Panc1 (cell line): ENCODE data around the gene GTF2H3. TPM values are rescaled to one million over a fixed set of nuclear protein-coding genes. Genes with fewer than 3 reads are reported as not detected.

Experiments used
- ATAC-seq: fragments of 200-7000 bp; cut with Tn5 transposase; 2 replicates; pipeline ENCODE4 v1.9.1; 2020; ENCODE audit warnings: mild to moderate bottlenecking, moderate library complexity
- BruUV-seq: library from RNA; stranded (reverse); fragments of 400-500 nt; replicated peaks from 2 replicates; lab custom pipeline; 2021; lab: Mats Ljungman, UMichigan
- CTCF ChIA-PET: fragments of 300-600 bp; sonication (Branson Sonifier 250); formaldehyde crosslinking; loops from one replicate; lab custom pipeline; 2022; ENCODE audit warnings: antibody characterized with exemption; lab: Charles Lee
- POLR2A ChIA-PET: fragments of 300-600 bp; sonication (Branson Sonifier 250); formaldehyde crosslinking; loops from one replicate; lab custom pipeline; 2022; ENCODE audit warnings: antibody characterized with exemption; lab: Charles Lee
- DNase-seq: peaks from one replicate; pipeline ENCODE4 v3.0.0-alpha.2; 2010; ENCODE audit warnings: low read depth, low spot score
- H3K27ac ChIP-seq: 2 replicates; pipeline ENCODE4 v1.5.1; 2011; ENCODE audit warnings: mild to moderate bottlenecking, low read length, inconsistent platforms
- H3K27me3 ChIP-seq: fragments of 200-500 bp; sonication (Bioruptor generic); 2 replicates; pipeline ENCODE4 v1.6.0; 2014; ENCODE audit warnings: low read length, inconsistent platforms; ENCODE audit not compliant: control insufficient read depth, insufficient read depth
- H3K36me3 ChIP-seq: fragments of 200-500 bp; sonication (Bioruptor generic); 2 replicates; pipeline ENCODE4 v1.5.1; 2014; ENCODE audit warnings: inconsistent platforms, mild to moderate bottlenecking, low read length, moderate library complexity; ENCODE audit not compliant: control insufficient read depth, insufficient read depth
- H3K4me1 ChIP-seq: 2 replicates; pipeline ENCODE4 v1.5.1; 2011; ENCODE audit warnings: inconsistent platforms, mild to moderate bottlenecking, low read length, moderate library complexity; ENCODE audit not compliant: control insufficient read depth, insufficient read depth
- H3K4me3 ChIP-seq, 2 experiments: 2 replicates each; pipeline ENCODE4 v1.5.1; 2011 to 2012; ENCODE audit warnings: low read depth in 2 of 2, low read length in 2 of 2, mild to moderate bottlenecking in 2 of 2, inconsistent platforms in 1 of 2, moderate library complexity in 1 of 2
- H3K9me3 ChIP-seq: fragments of 200-500 bp; sonication (Bioruptor generic); 2 replicates; pipeline ENCODE4 v1.5.1; 2014; ENCODE audit warnings: low read depth, mild to moderate bottlenecking, inconsistent platforms, low read length, moderate library complexity; ENCODE audit not compliant: control insufficient read depth, insufficient read depth
- CTCF ChIP-seq: fragments of 450-650 bp; IDR thresholded peaks from 2 replicates; pipeline ENCODE4 v1.5.1; 2017; ENCODE audit warnings: mild to moderate bottlenecking
- POLR2AphosphoS5 ChIP-seq: IDR thresholded peaks from 2 replicates; pipeline ENCODE4 v1.6.1; 2012; ENCODE audit warnings: mild to moderate bottlenecking, low read depth, low read length, moderate library complexity
- SIN3A ChIP-seq: IDR thresholded peaks from 2 replicates; pipeline ENCODE4 v1.6.1; 2012; ENCODE audit warnings: low read depth, mild to moderate bottlenecking, low read length, moderate library complexity, borderline replicate concordance; ENCODE audit not compliant: insufficient read depth
- TCF7L2 ChIP-seq: IDR thresholded peaks from 2 replicates; pipeline ENCODE4 v1.6.1; 2011; ENCODE audit warnings: mild to moderate bottlenecking, low read depth, low read length, inconsistent platforms
- in situ Hi-C: cut with HindIII; loops from 2 replicates; pipeline ENCODE4 v1.10.0; 2016; ENCODE audit warnings: low sequenced_read_pairs, low pct_unique_long_range_greater_than_20kb
- intact Hi-C: fragments of 100-400 bp; cut with micrococcal nuclease; formaldehyde crosslinking; loops from one replicate; pipeline ENCODE4 v1.10.0; 2022; ENCODE audit not compliant: unreplicated experiment
- total RNA-seq: library from RNA; stranded (reverse); gene quantifications from one replicate; pipeline ENCODE4 v1.2.1, GENCODE V29; 2021; ENCODE audit not compliant: unreplicated experiment
- TF ChIP-seq, protein P1 (sequence below), 2 experiments: IDR thresholded peaks; 2 replicates each; pipeline ENCODE4 v1.6.1; 2011 to 2012; ENCODE audit warnings: low read depth in 2 of 2, control low read depth in 1 of 2, low read length in 1 of 2, mild to moderate bottlenecking in 1 of 2, moderate library complexity in 1 of 2; ENCODE audit not compliant: insufficient read depth in 1 of 2

The GTF2H3 gene
- total RNA-seq, 1 experiment from 2014 or later = 40.7 TPM

- Histone ChIP-seq H3K4me3 (no peak overlapping the region), H3K27ac (no peak overlapping the region), H3K36me3 (peaks cover 3% of the 10 kb centered on the region; the same call in 1 of the 2 replicates), H3K4me1 (no peaks in the 10 kb centered on the region), H3K9me3 (no peaks in the 10 kb centered on the region), H3K27me3 (no peaks in the 10 kb centered on the region)
- TF ChIP-seq, protein P1, sequence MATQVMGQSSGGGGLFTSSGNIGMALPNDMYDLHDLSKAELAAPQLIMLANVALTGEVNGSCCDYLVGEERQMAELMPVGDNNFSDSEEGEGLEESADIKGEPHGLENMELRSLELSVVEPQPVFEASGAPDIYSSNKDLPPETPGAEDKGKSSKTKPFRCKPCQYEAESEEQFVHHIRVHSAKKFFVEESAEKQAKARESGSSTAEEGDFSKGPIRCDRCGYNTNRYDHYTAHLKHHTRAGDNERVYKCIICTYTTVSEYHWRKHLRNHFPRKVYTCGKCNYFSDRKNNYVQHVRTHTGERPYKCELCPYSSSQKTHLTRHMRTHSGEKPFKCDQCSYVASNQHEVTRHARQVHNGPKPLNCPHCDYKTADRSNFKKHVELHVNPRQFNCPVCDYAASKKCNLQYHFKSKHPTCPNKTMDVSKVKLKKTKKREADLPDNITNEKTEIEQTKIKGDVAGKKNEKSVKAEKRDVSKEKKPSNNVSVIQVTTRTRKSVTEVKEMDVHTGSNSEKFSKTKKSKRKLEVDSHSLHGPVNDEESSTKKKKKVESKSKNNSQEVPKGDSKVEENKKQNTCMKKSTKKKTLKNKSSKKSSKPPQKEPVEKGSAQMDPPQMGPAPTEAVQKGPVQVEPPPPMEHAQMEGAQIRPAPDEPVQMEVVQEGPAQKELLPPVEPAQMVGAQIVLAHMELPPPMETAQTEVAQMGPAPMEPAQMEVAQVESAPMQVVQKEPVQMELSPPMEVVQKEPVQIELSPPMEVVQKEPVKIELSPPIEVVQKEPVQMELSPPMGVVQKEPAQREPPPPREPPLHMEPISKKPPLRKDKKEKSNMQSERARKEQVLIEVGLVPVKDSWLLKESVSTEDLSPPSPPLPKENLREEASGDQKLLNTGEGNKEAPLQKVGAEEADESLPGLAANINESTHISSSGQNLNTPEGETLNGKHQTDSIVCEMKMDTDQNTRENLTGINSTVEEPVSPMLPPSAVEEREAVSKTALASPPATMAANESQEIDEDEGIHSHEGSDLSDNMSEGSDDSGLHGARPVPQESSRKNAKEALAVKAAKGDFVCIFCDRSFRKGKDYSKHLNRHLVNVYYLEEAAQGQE (IDR thresholded peaks at IDR 0.05; ENCODE audit: insufficient read depth in 1 of 2, low read depth in 2 of 2, low read length in 1 of 2) = no peak
- POLR2A ChIA-PET = no interaction called here
- ATAC-seq (no peak), DNase-seq (no peak)
- in situ Hi-C loops (no loop called here), intact Hi-C loops (no loop called here)
- BruUV-seq = no TSS peak
- CTCF ChIA-PET = no interaction called here
Measured at GRCh38 chr12:123690191-123690840, 56.7 kb downstream of the GTF2H3 start.

DNA sequence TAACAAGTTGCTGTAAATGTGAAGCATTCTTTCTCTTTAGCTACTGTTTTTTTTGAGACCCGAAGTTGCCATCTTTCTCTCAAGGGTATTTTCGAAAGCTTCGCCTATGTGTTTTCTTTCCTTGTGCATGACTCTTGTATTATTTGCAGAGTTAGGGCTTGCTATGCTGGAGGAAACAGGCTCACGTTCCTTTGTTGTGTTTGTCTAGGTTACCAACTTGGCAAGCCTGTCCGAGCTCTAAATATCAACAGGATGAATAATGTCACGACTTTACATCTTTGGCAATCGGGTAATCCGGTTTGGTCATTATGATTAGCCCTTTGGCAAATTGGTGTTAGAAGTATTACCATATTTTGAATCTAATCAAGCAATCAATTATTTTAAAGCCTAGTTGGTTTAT is 62.6 kb downstream of the GTF2H3 start:
- intact Hi-C loops = no loop called here
- TF ChIP-seq POLR2AphosphoS5 (no peak), CTCF (no peak), TCF7L2 (no peak), SIN3A (no peak)
- TF ChIP-seq, protein P1 (IDR thresholded peaks at IDR 0.05; ENCODE audit: insufficient read depth in 1 of 2, low read depth in 2 of 2, low read length in 1 of 2) = no peak
- DNase-seq (no peak), ATAC-seq (no peak)
- Histone ChIP-seq H3K4me1 (no peaks in the 10 kb centered on the region), H3K4me3 (no peak overlapping the region), H3K9me3 (no peaks in the 10 kb centered on the region), H3K36me3 (peaks cover 3% of the 10 kb centered on the region; the same call in 1 of the 2 replicates), H3K27ac (no peak overlapping the region), H3K27me3 (no peaks in the 10 kb centered on the region)
- ChIA-PET CTCF (no interaction called here), POLR2A (interaction anchor here (1.4 kb wide), 1 partner anchor 16 kb away, joined by 4 read pairs; the partner anchor contains the start of gene ATP6V0A2)
- no TSS peak for BruUV-seq
- in situ Hi-C loops = no loop called here
